Neuronal stem cell (in vitro differentiated cells): ENCODE measurements around the gene SPATA19.

ENCODE experiments used
- DNase-seq: peaks from one replicate; pipeline ENCODE4 v3.0.0-alpha.2; 2013; ENCODE audit warnings: low spot score
- H2AFZ ChIP-seq: one replicate; pipeline ENCODE4 v1.6.1; 2013; ENCODE audit warnings: mild to moderate bottlenecking, low read length, inconsistent platforms
- H2AK5ac ChIP-seq: 2 replicates; pipeline ENCODE4 v1.6.1; 2013; ENCODE audit warnings: low read depth, mild to moderate bottlenecking, inconsistent platforms, low read length, moderate library complexity, mixed read lengths
- H2BK120ac ChIP-seq: 2 replicates; pipeline ENCODE4 v1.6.1; 2013; ENCODE audit warnings: low read depth, mild to moderate bottlenecking, inconsistent platforms, low read length, moderate library complexity, mixed read lengths
- H2BK12ac ChIP-seq: one replicate; pipeline ENCODE4 v1.6.1; 2013; ENCODE audit warnings: low read length, inconsistent platforms
- H2BK15ac ChIP-seq: 2 replicates; pipeline ENCODE4 v1.6.1; 2013; ENCODE audit warnings: mild to moderate bottlenecking, low read length, inconsistent platforms, mixed read lengths
- H2BK5ac ChIP-seq: one replicate; pipeline ENCODE4 v1.6.1; 2013; ENCODE audit warnings: inconsistent platforms, mild to moderate bottlenecking, low read length, moderate library complexity
- H3K14ac ChIP-seq: one replicate; pipeline ENCODE4 v1.6.1; 2013; ENCODE audit warnings: low read length, inconsistent platforms
- H3K18ac ChIP-seq: 2 replicates; pipeline ENCODE4 v1.6.1; 2013; ENCODE audit warnings: low read length, inconsistent platforms
- H3K23ac ChIP-seq: 2 replicates; pipeline ENCODE4 v1.6.1; 2013; ENCODE audit warnings: low read depth, mild to moderate bottlenecking, mixed read lengths, low read length, inconsistent platforms; ENCODE audit not compliant: poor library complexity
- H3K27ac ChIP-seq: replicated peaks from 3 replicates; pipeline ENCODE4 v1.5.1; 2013; ENCODE audit warnings: low read length, inconsistent platforms
- H3K27me3 ChIP-seq, 3 experiments: 2 replicates each; pipeline ENCODE4 v1.6.1; 2013; ENCODE audit warnings: low read length in 3 of 3, mild to moderate bottlenecking in 2 of 3, inconsistent platforms in 1 of 3, low read depth in 1 of 3, mixed read lengths in 1 of 3, moderate library complexity in 1 of 3; ENCODE audit not compliant: control insufficient read depth in 3 of 3, insufficient read depth in 3 of 3
- H3K36me3 ChIP-seq, 2 donors: replicated peaks in 1 of 2; 2 replicates each; pipeline ENCODE4 v1.6.1; 2013; ENCODE audit warnings: low read length in 2 of 2; ENCODE audit not compliant: control insufficient read depth in 2 of 2, insufficient read depth in 2 of 2
- H3K4ac ChIP-seq: 2 replicates; pipeline ENCODE4 v1.6.1; 2013; ENCODE audit warnings: inconsistent platforms, mild to moderate bottlenecking, low read length, moderate library complexity
- H3K4me1 ChIP-seq, 2 donors: 1 replicate in 1 of 2; 2 replicates in 1 of 2; pipeline ENCODE4 v1.6.1; 2013; ENCODE audit warnings: low read length in 2 of 2, low read depth in 1 of 2; ENCODE audit not compliant: control insufficient read depth in 2 of 2, insufficient read depth in 1 of 2
- H3K4me2 ChIP-seq: one replicate; pipeline ENCODE4 v1.6.1; 2013; ENCODE audit warnings: mild to moderate bottlenecking, low read length, inconsistent platforms; ENCODE audit not compliant: insufficient read depth, poor library complexity, severe bottlenecking
- H3K4me3 ChIP-seq, 2 donors: 2 replicates each; pipeline ENCODE4 v1.5.1; 2013; ENCODE audit warnings: low read length in 2 of 2, mild to moderate bottlenecking in 2 of 2, inconsistent platforms in 1 of 2, moderate library complexity in 1 of 2
- H3K79me1 ChIP-seq: one replicate; pipeline ENCODE4 v1.6.1; 2013; ENCODE audit warnings: low read depth, mild to moderate bottlenecking, inconsistent platforms, low read length, moderate library complexity
- H3K9ac ChIP-seq: one replicate; pipeline ENCODE4 v1.6.1; 2013; ENCODE audit warnings: mild to moderate bottlenecking, low read depth, low read length, inconsistent platforms; ENCODE audit not compliant: poor library complexity
- H3K9me3 ChIP-seq, 2 donors: replicated peaks in 1 of 2; 2 replicates each; pipeline versions ENCODE3 to v1.6.1; 2013; ENCODE audit warnings: low read length in 2 of 2, mild to moderate bottlenecking in 2 of 2, inconsistent platforms in 1 of 2, low read depth in 1 of 2, mixed read lengths in 1 of 2, moderate library complexity in 1 of 2; ENCODE audit not compliant: control insufficient read depth in 2 of 2, insufficient read depth in 1 of 2
- H4K8ac ChIP-seq: one replicate; pipeline ENCODE4 v1.6.1; 2013; ENCODE audit warnings: low read depth, mild to moderate bottlenecking, inconsistent platforms, low read length, moderate library complexity
- H4K91ac ChIP-seq: one replicate; pipeline ENCODE4 v1.6.1; 2013; ENCODE audit warnings: low read length, low read depth, mild to moderate bottlenecking, inconsistent platforms; ENCODE audit not compliant: poor library complexity
- WGBS, 2 donors: extraction: QIAGEN DNeasy Blood & Tissue Kit; methylation state at CpG; one replicate each; pipeline ENCODE4 v1.1.7; 2013; ENCODE audit warnings: missing lambda C conversion rate in 2 of 2, mixed read lengths in 1 of 2; ENCODE audit not compliant: insufficient read length in 2 of 2, insufficient replicate concordance in 1 of 2; ENCODE audit errors: extremely low coverage in 2 of 2; 5-methylcytosine and 5-hydroxymethylcytosine counted together

SPATA19 gene

GRCh38 chr11:133833898-133834681, 11.2 kb downstream of the SPATA19 start:
- Histone ChIP-seq H2BK15ac (no peak overlapping the region), H4K8ac (no peak overlapping the region), H2AFZ (no peak overlapping the region), H3K36me3 (no peaks in the 10 kb centered on the region), H3K79me1 (no peaks in the 10 kb centered on the region), H4K91ac (no peak overlapping the region), H2AK5ac (peak overlapping the region; percentile 76), H3K23ac (no peak overlapping the region), H3K14ac (no peak overlapping the region), H3K4ac (no peak overlapping the region), H3K27me3 (no peaks in the 10 kb centered on the region), H3K9me3 (no peaks in the 10 kb centered on the region), H3K4me2 (no peak overlapping the region), H2BK5ac (no peak overlapping the region), H3K4me1 (no peaks in the 10 kb centered on the region), H3K9ac (no peak overlapping the region), H3K4me3 (no peak overlapping the region), H2BK120ac (no peak overlapping the region), H2BK12ac (no peak overlapping the region), H3K18ac (peak overlapping the region; percentile 24), H3K27ac (no peak overlapping the region)
- no peak for DNase-seq
- no CpG with 5 or more reads among the region's 17 CpGs for WGBS, 2 donors

- no peak overlapping the region for H3K4ac ChIP-seq
- peak overlapping the region; percentile 76 for H2AK5ac ChIP-seq
- H3K9me3 ChIP-seq = no peaks in the 10 kb centered on the region
- no peak overlapping the region for H3K23ac ChIP-seq
- H3K79me1 ChIP-seq = no peaks in the 10 kb centered on the region
- WGBS, 2 donors = no CpG with 5 or more reads among the region's 86 CpGs
- no peak overlapping the region for H3K4me2 ChIP-seq
- peak overlapping the region; percentile 27 for H2BK5ac ChIP-seq
- H4K91ac ChIP-seq = no peak overlapping the region
- no peak overlapping the region for H3K14ac ChIP-seq
- no peak overlapping the region for H4K8ac ChIP-seq
- H3K18ac ChIP-seq = peak overlapping the region; percentile 24
- no peaks in the 10 kb centered on the region for H3K27me3 ChIP-seq
- H2BK15ac ChIP-seq = no peak overlapping the region
- no peaks in the 10 kb centered on the region for H3K4me1 ChIP-seq
- H3K9ac ChIP-seq = no peak overlapping the region
- no peak for DNase-seq
- H3K36me3 ChIP-seq = no peaks in the 10 kb centered on the region
- H3K4me3 ChIP-seq = no peak overlapping the region
- H2AFZ ChIP-seq = no peak overlapping the region
- H2BK12ac ChIP-seq = no peak overlapping the region
- no peak overlapping the region for H3K27ac ChIP-seq
- H2BK120ac ChIP-seq = no peak overlapping the region
Measured at GRCh38 chr11:133832991-133833897, 12.1 kb downstream of the SPATA19 start.

- H2BK5ac ChIP-seq = no peak overlapping the region
- no peaks in the 10 kb centered on the region for H3K4me1 ChIP-seq
- no peaks in the 10 kb centered on the region for H3K36me3 ChIP-seq
- no peak overlapping the region for H3K4ac ChIP-seq
- H3K9ac ChIP-seq = no peak overlapping the region
- no peak overlapping the region for H3K4me2 ChIP-seq
- no peak overlapping the region for H3K23ac ChIP-seq
- H3K9me3 ChIP-seq = no peaks in the 10 kb centered on the region
- H2BK12ac ChIP-seq = no peak overlapping the region
- H3K79me1 ChIP-seq = no peaks in the 10 kb centered on the region
- H3K4me3 ChIP-seq = no peak overlapping the region
- H2AK5ac ChIP-seq = peak overlapping the region; percentile 36
- H4K91ac ChIP-seq = no peak overlapping the region
- no peaks in the 10 kb centered on the region for H3K27me3 ChIP-seq
- H3K18ac ChIP-seq = peak overlapping the region; percentile 41
- H4K8ac ChIP-seq = no peak overlapping the region
- no peak overlapping the region for H3K14ac ChIP-seq
- no CpG with 5 or more reads among the region's 53 CpGs for WGBS, 2 donors
- no peak overlapping the region for H3K27ac ChIP-seq
- H2AFZ ChIP-seq = no peak overlapping the region
- no peak overlapping the region for H2BK120ac ChIP-seq
- no peak for DNase-seq
- H2BK15ac ChIP-seq = no peak overlapping the region
Measured at GRCh38 chr11:133832096-133832990, 13.0 kb downstream of the SPATA19 start.
